Endothelial cell of umbilical vein (primary cell): Measurements from ENCODE around the gene MBOAT2. TPM values are rescaled to one million over a fixed set of nuclear protein-coding genes. Genes with fewer than 3 reads are reported as not detected.

Experiments used
- BruUV-seq: library from RNA; stranded (reverse); fragments of 400-500 nt; replicated peaks from 2 replicates; lab custom pipeline; 2021; lab: Mats Ljungman, UMichigan
- CTCF ChIA-PET: fragments of 300-600, 350-600 bp; sonication (Branson Sonifier 250); formaldehyde crosslinking; loops from one replicate; lab custom pipeline; 2021; ENCODE audit warnings: antibody characterized with exemption, inconsistent platforms; lab: Charles Lee
- POLR2A ChIA-PET: fragments of 300-600, 350-600 bp; sonication (Branson Sonifier 250); formaldehyde crosslinking; loops from one replicate; lab custom pipeline; 2021; ENCODE audit warnings: antibody characterized with exemption, inconsistent platforms; lab: Charles Lee
- DNase-seq: peaks from one replicate; pipeline ENCODE4 v3.0.0-alpha.2; 2011; ENCODE audit warnings: low read depth, low spot score
- FAIRE-seq: peaks from 2 replicates; lab custom pipeline; 2011; peaks lifted over from hg19 to GRCh38; lab: Jason Lieb, UNC
- H2AFZ ChIP-seq: 2 replicates; pipeline ENCODE4 v1.6.0; 2012; ENCODE audit warnings: low read depth, low read length, control low read depth, inconsistent platforms
- H3K27ac ChIP-seq: 2 replicates; pipeline ENCODE4 v1.5.1; 2011; ENCODE audit warnings: low read depth, mild to moderate bottlenecking, control low read depth, low read length, moderate library complexity; ENCODE audit not compliant: insufficient read depth
- H3K27me3 ChIP-seq, 2 experiments: 2 replicates each; pipeline versions ENCODE4 v1.6.0 to v1.6.1; 2011; ENCODE audit warnings: low read length in 2 of 2, mixed read lengths in 1 of 2; ENCODE audit not compliant: control insufficient read depth in 2 of 2, insufficient read depth in 2 of 2
- H3K36me3 ChIP-seq, 2 experiments: 2 replicates in 1 of 2; 3 replicates in 1 of 2; pipeline ENCODE4 v1.5.1; 2011; ENCODE audit warnings: low read length in 2 of 2, mild to moderate bottlenecking in 1 of 2, moderate library complexity in 1 of 2; ENCODE audit not compliant: control insufficient read depth in 2 of 2, insufficient read depth in 2 of 2; ENCODE audit errors: extremely low read depth in 1 of 2
- H3K4me1 ChIP-seq: 3 replicates; pipeline ENCODE4 v1.5.1; 2011; ENCODE audit warnings: mild to moderate bottlenecking, low read length; ENCODE audit not compliant: control insufficient read depth, insufficient read depth; ENCODE audit errors: extremely low read depth
- H3K4me2 ChIP-seq: 2 replicates; pipeline ENCODE4 v1.6.1; 2011; ENCODE audit warnings: low read length, control low read depth, mixed read lengths; ENCODE audit not compliant: insufficient read depth
- H3K4me3 ChIP-seq, 3 experiments: fragments of 200-600 bp in 1 of 3; sonication (generic), shearing (Covaris generic) in 1 of 3; replicated peaks in 1 of 3; 2 replicates each; pipeline ENCODE4 v1.5.1; 2011 to 2016; ENCODE audit warnings: control low read depth in 3 of 3, low read length in 3 of 3, mild to moderate bottlenecking in 2 of 3, inconsistent platforms in 1 of 3, low read depth in 1 of 3, moderate library complexity in 1 of 3; ENCODE audit not compliant: insufficient read depth in 1 of 3
- H3K79me2 ChIP-seq: 2 replicates; pipeline ENCODE4 v1.6.0; 2012; ENCODE audit warnings: low read length, inconsistent platforms; ENCODE audit not compliant: control insufficient read depth, insufficient read depth
- H3K9ac ChIP-seq: replicated peaks from 2 replicates; pipeline ENCODE3; 2011; ENCODE audit warnings: low read length, control low read depth; ENCODE audit not compliant: insufficient read depth; ENCODE audit errors: extremely low read depth
- H3K9me1 ChIP-seq: replicated peaks from 3 replicates; pipeline ENCODE4 v1.6.0; 2011; ENCODE audit warnings: mild to moderate bottlenecking, low read length; ENCODE audit not compliant: control insufficient read depth, insufficient read depth; ENCODE audit errors: extremely low read depth
- H3K9me3 ChIP-seq: replicated peaks from 2 replicates; pipeline ENCODE4 v1.5.1; 2012; ENCODE audit warnings: low read length, inconsistent platforms; ENCODE audit not compliant: control insufficient read depth, insufficient read depth
- H4K20me1 ChIP-seq: replicated peaks from 2 replicates; pipeline ENCODE3; 2011; ENCODE audit warnings: mild to moderate bottlenecking, low read length; ENCODE audit not compliant: control insufficient read depth, insufficient read depth; ENCODE audit errors: extremely low read depth
- EZH2 ChIP-seq: IDR thresholded peaks from 2 replicates; pipeline ENCODE4 v1.6.1; 2012; ENCODE audit warnings: borderline replicate concordance, low read depth, mild to moderate bottlenecking, moderate library complexity, low read length, inconsistent platforms; ENCODE audit not compliant: severe bottlenecking
- FOS ChIP-seq: IDR thresholded peaks from 2 replicates; pipeline ENCODE4 v1.6.1; 2011; ENCODE audit warnings: mild to moderate bottlenecking, low read length, moderate library complexity, borderline replicate concordance; ENCODE audit not compliant: insufficient read depth
- GATA2 ChIP-seq: IDR thresholded peaks from 2 replicates; pipeline ENCODE4 v1.7.0; 2011; ENCODE audit warnings: low read depth, mild to moderate bottlenecking, moderate library complexity, mixed read lengths, low read length; ENCODE audit not compliant: insufficient read length, insufficient read depth
- JUN ChIP-seq: IDR thresholded peaks from 2 replicates; pipeline ENCODE4 v1.6.1; 2011; ENCODE audit warnings: borderline replicate concordance, low read depth; ENCODE audit not compliant: insufficient read length, insufficient read depth
- MYC ChIP-seq: IDR thresholded peaks from one replicate; pipeline ENCODE4 v1.6.1; 2011; ENCODE audit warnings: mild to moderate bottlenecking, low read depth, low read length
- POLR2A ChIP-seq: IDR thresholded peaks from 2 replicates; pipeline ENCODE4 v1.6.1; 2012; ENCODE audit warnings: low read depth, mild to moderate bottlenecking, control low read depth, low read length
- POLR2AphosphoS5 ChIP-seq: IDR thresholded peaks from 2 replicates; pipeline ENCODE4 v1.6.1; 2012; ENCODE audit warnings: low read depth, mild to moderate bottlenecking, control low read depth, low read length, moderate library complexity; ENCODE audit not compliant: insufficient read depth
- dilution Hi-C: fragments of 300-500 bp; cut with MboI; formaldehyde crosslinking; loops from one replicate; pipeline ENCODE4 v1.15.0; 2019; ENCODE audit warnings: low sequenced_read_pairs; ENCODE audit not compliant: extremely low pct_ligation_motif_present
- intact Hi-C: fragments of 100-400 bp; cut with micrococcal nuclease; formaldehyde crosslinking; loops from one replicate; pipeline ENCODE4 v1.10.0; 2022
- polyA plus RNA-seq, 4 experiments: library from polyadenylated mRNA; depleted of rRNA in 3 of 4; stranded (reverse) in 3 of 4; unstranded in 1 of 4; fragments of >200 nt; gene quantifications; 2 replicates each; pipeline versions ENCODE4 v1.2.1 to v1.2.3, GENCODE V29; 2011 to 2012; ENCODE audit warnings: missing spikeins in 1 of 4
- total RNA-seq: library from RNA; stranded (reverse); gene quantifications from 2 replicates; pipeline ENCODE4 v1.2.3, GENCODE V29; 2021
- TF ChIP-seq, protein P1 (sequence below), 2 donors: IDR thresholded peaks; 1 replicate in 1 of 2; 2 replicates in 1 of 2; pipeline ENCODE4 v1.5.1; 2011; ENCODE audit warnings: low read length in 2 of 2, mild to moderate bottlenecking in 2 of 2, moderate library complexity in 2 of 2, control low read depth in 1 of 2, inconsistent platforms in 1 of 2, low read depth in 1 of 2; ENCODE audit not compliant: insufficient read depth in 1 of 2; ENCODE audit errors: extremely low read depth in 1 of 2
- TF ChIP-seq, protein P2 (sequence below): IDR thresholded peaks from 2 replicates; pipeline ENCODE4 v1.6.1; 2011; ENCODE audit not compliant: insufficient read depth, insufficient read length

The MBOAT2 gene
- total and polyA plus RNA-seq, 2 donors (not counting 3 experiments of a cell fraction or from before 2014, with no cell fraction given), result 10.9 to 22.1 TPM

DNA sequence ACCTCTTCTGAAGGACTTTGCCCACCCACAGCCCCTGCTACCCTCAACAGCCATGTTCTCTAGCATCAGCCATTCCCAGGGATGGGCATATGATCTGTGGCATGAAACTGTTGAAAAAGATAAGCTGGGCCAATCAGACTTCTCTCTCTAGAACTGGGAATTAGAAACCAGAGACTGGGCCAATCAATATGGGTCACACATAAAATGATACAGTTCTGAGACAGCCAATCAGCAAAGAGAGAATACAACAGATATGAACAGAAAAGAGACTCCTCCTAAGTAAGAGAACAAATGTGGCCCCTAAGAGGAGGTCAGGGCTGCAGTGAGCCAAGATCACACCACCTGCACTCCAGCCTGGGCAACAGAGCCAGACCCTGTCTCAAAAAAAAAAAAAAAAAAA is 168.2 kb downstream of the MBOAT2 start:
- Histone ChIP-seq H2AFZ (no peak overlapping the region), H3K36me3 (no peaks in the 10 kb centered on the region), H3K4me2 (no peak overlapping the region), H3K27me3 (no peaks in the 10 kb centered on the region), H3K79me2 (peaks cover 56% of the 10 kb centered on the region), H4K20me1 (peaks cover 3% of the 10 kb centered on the region), H3K9ac (no peak overlapping the region), H3K9me1 (no peaks in the 10 kb centered on the region), H3K4me3 (no peak overlapping the region), H3K27ac (no peak overlapping the region), H3K4me1 (peaks cover 9% of the 10 kb centered on the region), H3K9me3 (no peaks in the 10 kb centered on the region)
- TF ChIP-seq EZH2 (no peak), POLR2A (no peak), GATA2 (no peak), POLR2AphosphoS5 (no peak), MYC (no peak), FOS (no peak), JUN (no peak)
- TF ChIP-seq, protein P1, sequence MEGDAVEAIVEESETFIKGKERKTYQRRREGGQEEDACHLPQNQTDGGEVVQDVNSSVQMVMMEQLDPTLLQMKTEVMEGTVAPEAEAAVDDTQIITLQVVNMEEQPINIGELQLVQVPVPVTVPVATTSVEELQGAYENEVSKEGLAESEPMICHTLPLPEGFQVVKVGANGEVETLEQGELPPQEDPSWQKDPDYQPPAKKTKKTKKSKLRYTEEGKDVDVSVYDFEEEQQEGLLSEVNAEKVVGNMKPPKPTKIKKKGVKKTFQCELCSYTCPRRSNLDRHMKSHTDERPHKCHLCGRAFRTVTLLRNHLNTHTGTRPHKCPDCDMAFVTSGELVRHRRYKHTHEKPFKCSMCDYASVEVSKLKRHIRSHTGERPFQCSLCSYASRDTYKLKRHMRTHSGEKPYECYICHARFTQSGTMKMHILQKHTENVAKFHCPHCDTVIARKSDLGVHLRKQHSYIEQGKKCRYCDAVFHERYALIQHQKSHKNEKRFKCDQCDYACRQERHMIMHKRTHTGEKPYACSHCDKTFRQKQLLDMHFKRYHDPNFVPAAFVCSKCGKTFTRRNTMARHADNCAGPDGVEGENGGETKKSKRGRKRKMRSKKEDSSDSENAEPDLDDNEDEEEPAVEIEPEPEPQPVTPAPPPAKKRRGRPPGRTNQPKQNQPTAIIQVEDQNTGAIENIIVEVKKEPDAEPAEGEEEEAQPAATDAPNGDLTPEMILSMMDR (IDR thresholded peaks at IDR 0.05; ENCODE audit: extremely low read depth in 1 of 2, insufficient read depth in 1 of 2, low read depth in 1 of 2, low read length in 2 of 2), result no peak
- TF ChIP-seq, protein P2, sequence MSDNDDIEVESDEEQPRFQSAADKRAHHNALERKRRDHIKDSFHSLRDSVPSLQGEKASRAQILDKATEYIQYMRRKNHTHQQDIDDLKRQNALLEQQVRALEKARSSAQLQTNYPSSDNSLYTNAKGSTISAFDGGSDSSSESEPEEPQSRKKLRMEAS, result no peak
- POLR2A ChIA-PET, result no interaction called here
- intact Hi-C loops (no loop called here), dilution Hi-C loops (no loop called here)
- FAIRE-seq (no peak), DNase-seq (no peak)
- CTCF ChIA-PET, result no interaction called here
- BruUV-seq, result no TSS peak
